ENCODE data around the gene SSR3. TPM values are rescaled to one million over a fixed set of nuclear protein-coding genes. Genes with fewer than 3 reads are reported as not detected.

Gene SSR3
- total and polyA plus RNA-seq, 2 of the 8 experiments (the other 6 are each of a cell fraction or from before 2014, with no cell fraction given), result 92.7 to 208 TPM

GRCh38 chr3:156581033-156581432 lies 26.1 kb upstream of the SSR3 start (continued):
- TF ChIP-seq, protein P1, sequence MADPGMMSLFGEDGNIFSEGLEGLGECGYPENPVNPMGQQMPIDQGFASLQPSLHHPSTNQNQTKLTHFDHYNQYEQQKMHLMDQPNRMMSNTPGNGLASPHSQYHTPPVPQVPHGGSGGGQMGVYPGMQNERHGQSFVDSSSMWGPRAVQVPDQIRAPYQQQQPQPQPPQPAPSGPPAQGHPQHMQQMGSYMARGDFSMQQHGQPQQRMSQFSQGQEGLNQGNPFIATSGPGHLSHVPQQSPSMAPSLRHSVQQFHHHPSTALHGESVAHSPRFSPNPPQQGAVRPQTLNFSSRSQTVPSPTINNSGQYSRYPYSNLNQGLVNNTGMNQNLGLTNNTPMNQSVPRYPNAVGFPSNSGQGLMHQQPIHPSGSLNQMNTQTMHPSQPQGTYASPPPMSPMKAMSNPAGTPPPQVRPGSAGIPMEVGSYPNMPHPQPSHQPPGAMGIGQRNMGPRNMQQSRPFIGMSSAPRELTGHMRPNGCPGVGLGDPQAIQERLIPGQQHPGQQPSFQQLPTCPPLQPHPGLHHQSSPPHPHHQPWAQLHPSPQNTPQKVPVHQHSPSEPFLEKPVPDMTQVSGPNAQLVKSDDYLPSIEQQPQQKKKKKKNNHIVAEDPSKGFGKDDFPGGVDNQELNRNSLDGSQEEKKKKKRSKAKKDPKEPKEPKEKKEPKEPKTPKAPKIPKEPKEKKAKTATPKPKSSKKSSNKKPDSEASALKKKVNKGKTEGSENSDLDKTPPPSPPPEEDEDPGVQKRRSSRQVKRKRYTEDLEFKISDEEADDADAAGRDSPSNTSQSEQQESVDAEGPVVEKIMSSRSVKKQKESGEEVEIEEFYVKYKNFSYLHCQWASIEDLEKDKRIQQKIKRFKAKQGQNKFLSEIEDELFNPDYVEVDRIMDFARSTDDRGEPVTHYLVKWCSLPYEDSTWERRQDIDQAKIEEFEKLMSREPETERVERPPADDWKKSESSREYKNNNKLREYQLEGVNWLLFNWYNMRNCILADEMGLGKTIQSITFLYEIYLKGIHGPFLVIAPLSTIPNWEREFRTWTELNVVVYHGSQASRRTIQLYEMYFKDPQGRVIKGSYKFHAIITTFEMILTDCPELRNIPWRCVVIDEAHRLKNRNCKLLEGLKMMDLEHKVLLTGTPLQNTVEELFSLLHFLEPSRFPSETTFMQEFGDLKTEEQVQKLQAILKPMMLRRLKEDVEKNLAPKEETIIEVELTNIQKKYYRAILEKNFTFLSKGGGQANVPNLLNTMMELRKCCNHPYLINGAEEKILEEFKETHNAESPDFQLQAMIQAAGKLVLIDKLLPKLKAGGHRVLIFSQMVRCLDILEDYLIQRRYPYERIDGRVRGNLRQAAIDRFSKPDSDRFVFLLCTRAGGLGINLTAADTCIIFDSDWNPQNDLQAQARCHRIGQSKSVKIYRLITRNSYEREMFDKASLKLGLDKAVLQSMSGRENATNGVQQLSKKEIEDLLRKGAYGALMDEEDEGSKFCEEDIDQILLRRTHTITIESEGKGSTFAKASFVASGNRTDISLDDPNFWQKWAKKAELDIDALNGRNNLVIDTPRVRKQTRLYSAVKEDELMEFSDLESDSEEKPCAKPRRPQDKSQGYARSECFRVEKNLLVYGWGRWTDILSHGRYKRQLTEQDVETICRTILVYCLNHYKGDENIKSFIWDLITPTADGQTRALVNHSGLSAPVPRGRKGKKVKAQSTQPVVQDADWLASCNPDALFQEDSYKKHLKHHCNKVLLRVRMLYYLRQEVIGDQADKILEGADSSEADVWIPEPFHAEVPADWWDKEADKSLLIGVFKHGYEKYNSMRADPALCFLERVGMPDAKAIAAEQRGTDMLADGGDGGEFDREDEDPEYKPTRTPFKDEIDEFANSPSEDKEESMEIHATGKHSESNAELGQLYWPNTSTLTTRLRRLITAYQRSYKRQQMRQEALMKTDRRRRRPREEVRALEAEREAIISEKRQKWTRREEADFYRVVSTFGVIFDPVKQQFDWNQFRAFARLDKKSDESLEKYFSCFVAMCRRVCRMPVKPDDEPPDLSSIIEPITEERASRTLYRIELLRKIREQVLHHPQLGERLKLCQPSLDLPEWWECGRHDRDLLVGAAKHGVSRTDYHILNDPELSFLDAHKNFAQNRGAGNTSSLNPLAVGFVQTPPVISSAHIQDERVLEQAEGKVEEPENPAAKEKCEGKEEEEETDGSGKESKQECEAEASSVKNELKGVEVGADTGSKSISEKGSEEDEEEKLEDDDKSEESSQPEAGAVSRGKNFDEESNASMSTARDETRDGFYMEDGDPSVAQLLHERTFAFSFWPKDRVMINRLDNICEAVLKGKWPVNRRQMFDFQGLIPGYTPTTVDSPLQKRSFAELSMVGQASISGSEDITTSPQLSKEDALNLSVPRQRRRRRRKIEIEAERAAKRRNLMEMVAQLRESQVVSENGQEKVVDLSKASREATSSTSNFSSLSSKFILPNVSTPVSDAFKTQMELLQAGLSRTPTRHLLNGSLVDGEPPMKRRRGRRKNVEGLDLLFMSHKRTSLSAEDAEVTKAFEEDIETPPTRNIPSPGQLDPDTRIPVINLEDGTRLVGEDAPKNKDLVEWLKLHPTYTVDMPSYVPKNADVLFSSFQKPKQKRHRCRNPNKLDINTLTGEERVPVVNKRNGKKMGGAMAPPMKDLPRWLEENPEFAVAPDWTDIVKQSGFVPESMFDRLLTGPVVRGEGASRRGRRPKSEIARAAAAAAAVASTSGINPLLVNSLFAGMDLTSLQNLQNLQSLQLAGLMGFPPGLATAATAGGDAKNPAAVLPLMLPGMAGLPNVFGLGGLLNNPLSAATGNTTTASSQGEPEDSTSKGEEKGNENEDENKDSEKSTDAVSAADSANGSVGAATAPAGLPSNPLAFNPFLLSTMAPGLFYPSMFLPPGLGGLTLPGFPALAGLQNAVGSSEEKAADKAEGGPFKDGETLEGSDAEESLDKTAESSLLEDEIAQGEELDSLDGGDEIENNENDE (IDR thresholded peaks at IDR 0.05; ENCODE audit: insufficient replicate concordance, low read length), result no peak
- TF ChIP-seq HDAC2 (IDR thresholded peaks at IDR 0.05; ENCODE audit: borderline replicate concordance in 1 of 2, low read depth in 2 of 2, low read length in 2 of 2), result no peak
- no peak for TF ChIP-seq SRF (IDR thresholded peaks at IDR 0.05; ENCODE audit: low read depth, low read length)
- no peak for TF ChIP-seq SIRT6 (IDR thresholded peaks at IDR 0.05; ENCODE audit: low read length)
- no peak for TF ChIP-seq CEBPB (IDR thresholded peaks at IDR 0.05; ENCODE audit: low read depth, low read length)
- TF ChIP-seq SAP30 (IDR thresholded peaks at IDR 0.05; ENCODE audit: insufficient read depth, insufficient replicate concordance, low read length), result no peak
- no peak for TF ChIP-seq POLR2A (IDR thresholded peaks at IDR 0.05; ENCODE audit: control extremely low read depth in 1 of 2, low read depth in 2 of 2, low read length in 2 of 2)
- TF ChIP-seq POU5F1 (IDR thresholded peaks at IDR 0.05; ENCODE audit: low read depth, low read length), result no peak
- TF ChIP-seq BCL11A (IDR thresholded peaks at IDR 0.05; ENCODE audit: low read depth in 2 of 2, low read length in 2 of 2), result no peak
- TF ChIP-seq HDAC6 (IDR thresholded peaks at IDR 0.05; ENCODE audit: low read depth, low read length), result no peak
- TF ChIP-seq KDM1A (IDR thresholded peaks at IDR 0.05; ENCODE audit: borderline replicate concordance, low read length), result no peak
- no peak for TF ChIP-seq KDM4A (IDR thresholded peaks at IDR 0.05; ENCODE audit: low read depth, low read length, severe bottlenecking)
